Bronchial epithelial cell (primary cell): Measurements from ENCODE around the gene TECTA. TPM values are rescaled to one million over a fixed set of nuclear protein-coding genes. Genes with fewer than 3 reads are reported as not detected.

Experiments used
- DNase-seq: peaks from one replicate; pipeline ENCODE4 v3.0.0-alpha.2; 2010; ENCODE audit warnings: low read depth
- FAIRE-seq: peaks from 2 replicates; lab custom pipeline; 2011; peaks lifted over from hg19 to GRCh38; lab: Jason Lieb, UNC
- H3K27me3 ChIP-seq: 2 replicates; pipeline ENCODE4 v1.5.1; 2011; ENCODE audit warnings: low read length; ENCODE audit not compliant: control insufficient read depth, insufficient read depth
- H3K36me3 ChIP-seq: 2 replicates; pipeline ENCODE4 v1.5.1; 2011; ENCODE audit warnings: low read length; ENCODE audit not compliant: control insufficient read depth, insufficient read depth
- H3K4me3 ChIP-seq: 2 replicates; pipeline ENCODE4 v1.5.1; 2011; ENCODE audit warnings: mild to moderate bottlenecking, low read depth, low read length, control low read depth
- CTCF ChIP-seq: IDR thresholded peaks from 2 replicates; pipeline ENCODE4 v1.5.1; 2011; ENCODE audit warnings: mild to moderate bottlenecking, moderate library complexity, low read length, control low read depth, inconsistent platforms; ENCODE audit not compliant: insufficient read depth, severe bottlenecking
- total RNA-seq: library from RNA; depleted of rRNA; stranded (reverse); fragments of >200 nt; gene quantifications from 2 replicates; pipeline ENCODE4 v1.2.1, GENCODE V29; 2014

Gene TECTA
- total RNA-seq, 1 donor from 2014 or later, result under 0.01 TPM

- H3K4me3 ChIP-seq, result no peak overlapping the region
- FAIRE-seq (no peak), DNase-seq (no peak)
- H3K27me3 ChIP-seq, result peaks cover 3% of the 10 kb centered on the region
- TF ChIP-seq CTCF, result no peak
- H3K36me3 ChIP-seq, result no peaks in the 10 kb centered on the region
Observed at GRCh38 chr11:121149116-121149515, 48.1 kb downstream of the TECTA start.

- no peak for TF ChIP-seq CTCF
- H3K36me3 ChIP-seq, result no peaks in the 10 kb centered on the region
- no peak for DNase-seq
- no peaks in the 10 kb centered on the region for H3K27me3 ChIP-seq
- no peak for FAIRE-seq
- H3K4me3 ChIP-seq, result no peak overlapping the region
Observed at GRCh38 chr11:121151207-121151688, 50.2 kb downstream of the TECTA start.

- TF ChIP-seq CTCF, result no peak
- Histone ChIP-seq H3K27me3 (no peaks in the 10 kb centered on the region), H3K4me3 (no peak overlapping the region), H3K36me3 (no peaks in the 10 kb centered on the region)
- FAIRE-seq, result no peak
- DNase-seq, result no peak
Observed at GRCh38 chr11:121152764-121153163, 51.7 kb downstream of the TECTA start.

- TF ChIP-seq CTCF, result no peak
- no peak for DNase-seq
- Histone ChIP-seq H3K36me3 (no peaks in the 10 kb centered on the region), H3K4me3 (no peak overlapping the region), H3K27me3 (no peaks in the 10 kb centered on the region)
- FAIRE-seq, result no peak
Observed at GRCh38 chr11:121153472-121153871, 52.4 kb downstream of the TECTA start.

GRCh38 chr11:121154486-121155314 is 53.7 kb downstream of the TECTA start:
- no peak for DNase-seq
- no peak for FAIRE-seq
- H3K36me3 ChIP-seq, result no peaks in the 10 kb centered on the region
- TF ChIP-seq CTCF, result no peak
- no peaks in the 10 kb centered on the region for H3K27me3 ChIP-seq
- H3K4me3 ChIP-seq, result no peak overlapping the region
